HL-60 (cell line): Measurements from ENCODE around the gene SCIN.

Experiments
- CTCF ChIP-seq: IDR thresholded peaks from one replicate; pipeline ENCODE4 v1.5.1; 2011; ENCODE audit warnings: low read length, control low read depth, inconsistent platforms; ENCODE audit not compliant: insufficient read depth
- POLR2AphosphoS5 ChIP-seq: IDR thresholded peaks from 2 replicates; pipeline ENCODE4 v1.6.1; 2012; ENCODE audit warnings: low read depth
- SPI1 ChIP-seq: IDR thresholded peaks from 2 replicates; pipeline ENCODE4 v1.6.1; 2012; ENCODE audit warnings: low read depth, mild to moderate bottlenecking, borderline replicate concordance

- TF ChIP-seq CTCF (no peak), POLR2AphosphoS5 (no peak), SPI1 (no peak)
These were observed 72.6 kb downstream of the SCIN start for GRCh38 chr7:12643001-12643643.
